GM13977 (cell line): Measurements from ENCODE around the gene LCN10.

Experiments
- DNase-seq: peaks from one replicate; pipeline ENCODE4 v3.0.0; 2012; ENCODE audit warnings: low spot score
- CTCF ChIP-seq: IDR thresholded peaks from 2 replicates; pipeline ENCODE4 v1.5.1; 2012; ENCODE audit warnings: mild to moderate bottlenecking, control low read depth; ENCODE audit not compliant: insufficient read depth; ENCODE audit errors: extremely low read depth, missing control alignments
- in situ Hi-C: fragments of 300-500 bp; cut with MboI; formaldehyde crosslinking; loops from one replicate; pipeline ENCODE4 v1.12.0; 2022; ENCODE audit warnings: low sequenced_read_pairs, low pct_unique_long_range_greater_than_20kb, mixed read lengths, inconsistent platforms; ENCODE audit not compliant: unreplicated experiment

The LCN10 gene

GRCh38 chr9:136694872-136695247 is 47.9 kb downstream of the LCN10 start:
- no peak for TF ChIP-seq CTCF
- in situ Hi-C loops: no loop called here
- no peak for DNase-seq

- peak; percentile 67 for TF ChIP-seq CTCF
- in situ Hi-C loops: no loop called here
- DNase-seq: peak; percentile 78
These were observed 48.4 kb downstream of the LCN10 start for GRCh38 chr9:136694163-136694871.

- in situ Hi-C loops: no loop called here
- DNase-seq: no peak
- no peak for TF ChIP-seq CTCF
These were observed 49.1 kb downstream of the LCN10 start for GRCh38 chr9:136693490-136694162.

GRCh38 chr9:136693135-136693489 is 49.6 kb downstream of the LCN10 start:
- no peak for DNase-seq
- TF ChIP-seq CTCF: no peak
- in situ Hi-C loops: no loop called here

- TF ChIP-seq CTCF: no peak
- DNase-seq: no peak
- in situ Hi-C loops: no loop called here
These were observed 50.3 kb downstream of the LCN10 start for GRCh38 chr9:136692185-136693134.

GRCh38 chr9:136691316-136692184 is 51.2 kb downstream of the LCN10 start:
- TF ChIP-seq CTCF: no peak
- in situ Hi-C loops: no loop called here
- DNase-seq: no peak
